Measurements from ENCODE around the gene MYO19.

The MYO19 gene

GRCh38 chr17:36503456-36504155, 31.1 kb downstream of the MYO19 start:
- DNase-seq (ENCODE audit: low read depth): no peak
- no peak for TF ChIP-seq CTCF (conservative IDR thresholded peaks at IDR 0.05; ENCODE audit: control insufficient read depth, insufficient read depth, low read depth, low read length)
- H3K4me3 ChIP-seq (ENCODE audit: control insufficient read depth, low read depth, low read length): no peak overlapping the region

GRCh38 chr17:36501963-36502362, 32.7 kb downstream of the MYO19 start:
- no peak for DNase-seq (ENCODE audit: low read depth)
- TF ChIP-seq CTCF (conservative IDR thresholded peaks at IDR 0.05; ENCODE audit: control insufficient read depth, insufficient read depth, low read depth, low read length): no peak
- no peak overlapping the region for H3K4me3 ChIP-seq (ENCODE audit: control insufficient read depth, low read depth, low read length)

DNA sequence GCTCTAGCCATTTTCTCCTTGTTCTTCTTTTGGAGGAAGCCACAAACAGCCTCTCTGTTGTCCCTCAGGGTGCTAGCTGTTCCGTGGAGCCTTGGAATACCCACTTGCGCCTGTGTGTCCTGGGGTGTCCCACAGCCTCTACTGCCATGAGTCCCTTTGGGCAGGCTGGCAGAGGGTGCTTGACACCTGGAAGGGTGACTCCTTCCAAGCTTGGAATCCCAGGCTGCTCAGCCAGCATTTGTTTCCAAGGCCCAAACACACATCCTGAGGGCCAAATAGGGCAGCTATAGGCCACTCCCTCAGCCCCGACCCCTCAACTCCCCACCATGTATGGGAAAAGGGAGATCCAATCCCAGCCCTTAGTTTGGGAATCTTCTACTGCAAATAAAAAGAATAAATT, 33.3 kb downstream of the MYO19 start:
- no peak for TF ChIP-seq CTCF (conservative IDR thresholded peaks at IDR 0.05; ENCODE audit: control insufficient read depth, insufficient read depth, low read depth, low read length)
- H3K4me3 ChIP-seq (ENCODE audit: control insufficient read depth, low read depth, low read length): no peak overlapping the region
- DNase-seq (ENCODE audit: low read depth): no peak

DNA sequence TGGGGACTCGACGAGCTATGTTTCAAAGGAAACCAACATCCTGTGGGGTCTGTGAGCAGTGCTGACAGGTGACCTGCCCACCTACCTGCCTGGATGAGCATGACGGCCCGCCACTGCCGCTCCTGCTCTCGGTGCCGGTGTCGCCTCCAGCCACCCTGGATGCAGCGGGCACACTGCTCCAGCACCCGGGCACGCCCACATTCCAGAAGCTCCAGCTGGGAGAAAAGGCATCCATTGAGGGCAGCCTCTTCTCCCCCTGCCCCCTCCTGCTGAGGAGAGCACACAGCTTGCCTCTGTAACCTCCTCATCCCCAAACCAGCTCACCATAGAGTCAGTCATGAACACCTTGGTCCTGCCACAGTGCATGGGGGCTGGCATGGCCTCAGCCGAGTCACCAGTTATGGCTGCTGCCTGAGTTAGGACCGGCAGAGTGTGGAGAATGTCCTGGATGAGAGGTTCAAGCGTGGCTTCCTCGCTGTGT, 33.9 kb downstream of the MYO19 start:
- TF ChIP-seq CTCF (conservative IDR thresholded peaks at IDR 0.05; ENCODE audit: control insufficient read depth, insufficient read depth, low read depth, low read length): no peak
- H3K4me3 ChIP-seq (ENCODE audit: control insufficient read depth, low read depth, low read length): no peak overlapping the region
- DNase-seq (ENCODE audit: low read depth): no peak

- no peak for TF ChIP-seq CTCF (conservative IDR thresholded peaks at IDR 0.05; ENCODE audit: control insufficient read depth, insufficient read depth, low read depth, low read length)
- DNase-seq (ENCODE audit: low read depth): no peak
- H3K4me3 ChIP-seq (ENCODE audit: control insufficient read depth, low read depth, low read length): no peak overlapping the region
These were observed 35.9 kb downstream of the MYO19 start for GRCh38 chr17:36498560-36499300.

DNA sequence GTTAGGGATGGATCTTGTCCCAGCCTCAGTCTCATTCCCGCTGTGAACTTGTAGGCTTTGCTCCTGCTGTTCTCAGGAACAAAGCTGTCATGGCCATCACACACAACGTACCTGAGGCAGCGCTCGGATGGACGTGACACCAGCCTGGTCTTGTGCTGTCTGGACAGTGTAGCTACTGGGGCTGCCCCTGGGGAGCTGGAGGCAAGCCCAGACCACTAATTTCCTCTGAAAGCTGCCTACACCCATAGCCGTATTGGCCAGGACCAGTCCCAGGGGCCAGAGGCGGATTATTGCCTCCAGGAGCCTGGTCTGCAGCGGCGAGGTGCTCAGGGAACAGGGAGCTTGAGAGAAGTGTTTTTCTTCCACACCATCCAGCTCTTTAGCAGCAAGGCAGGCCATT, 36.5 kb downstream of the MYO19 start:
- DNase-seq (ENCODE audit: low read depth): peak; percentile 12
- TF ChIP-seq CTCF (conservative IDR thresholded peaks at IDR 0.05; ENCODE audit: control insufficient read depth, insufficient read depth, low read depth, low read length): no peak
- no peak overlapping the region for H3K4me3 ChIP-seq (ENCODE audit: control insufficient read depth, low read depth, low read length)
